Kidney epithelial cell (primary cell): ENCODE measurements around the gene EXO1. TPM values are rescaled to one million over a fixed set of nuclear protein-coding genes. Genes with fewer than 3 reads are reported as not detected.

ENCODE experiments used
- DNase-seq: peaks from one replicate; pipeline ENCODE4 v3.0.0-alpha.2; 2010; ENCODE audit warnings: low read depth
- H3K27me3 ChIP-seq: 2 replicates; pipeline ENCODE4 v1.6.0; 2011; ENCODE audit warnings: low read length; ENCODE audit not compliant: control insufficient read depth, insufficient read depth
- H3K36me3 ChIP-seq: 2 replicates; pipeline ENCODE4 v1.5.1; 2011; ENCODE audit warnings: low read length; ENCODE audit not compliant: control insufficient read depth, insufficient read depth
- H3K4me3 ChIP-seq: 2 replicates; pipeline ENCODE4 v1.5.1; 2011; ENCODE audit warnings: low read depth, mild to moderate bottlenecking, control low read depth, low read length
- CTCF ChIP-seq: IDR thresholded peaks from 2 replicates; pipeline ENCODE4 v1.5.1; 2011; ENCODE audit warnings: mild to moderate bottlenecking, moderate library complexity, low read length, control low read depth, inconsistent platforms; ENCODE audit not compliant: insufficient read depth, poor library complexity, severe bottlenecking
- total RNA-seq: library from RNA; depleted of rRNA; stranded (reverse); fragments of >200 nt; gene quantifications from 2 replicates; pipeline ENCODE4 v1.2.3, GENCODE V29; 2015

The EXO1 gene
- total RNA-seq, 1 donor from 2014 or later, result 4.4 TPM

- DNase-seq, result no peak
- H3K4me3 ChIP-seq, result no peak overlapping the region
- TF ChIP-seq CTCF, result no peak
- H3K36me3 ChIP-seq, result no peaks in the 10 kb centered on the region
- H3K27me3 ChIP-seq, result no peaks in the 10 kb centered on the region
Observed at GRCh38 chr1:241924080-241924808, 76.2 kb downstream of the EXO1 start.

- no peak for DNase-seq
- Histone ChIP-seq H3K4me3 (no peak overlapping the region), H3K27me3 (no peaks in the 10 kb centered on the region), H3K36me3 (no peaks in the 10 kb centered on the region)
- TF ChIP-seq CTCF, result no peak
Observed at GRCh38 chr1:241926141-241926540, 78.1 kb downstream of the EXO1 start.

GRCh38 chr1:241927321-241927720 is 79.3 kb downstream of the EXO1 start:
- no peak overlapping the region for H3K4me3 ChIP-seq
- no peaks in the 10 kb centered on the region for H3K27me3 ChIP-seq
- no peak for TF ChIP-seq CTCF
- no peak for DNase-seq
- H3K36me3 ChIP-seq, result no peaks in the 10 kb centered on the region

- H3K27me3 ChIP-seq, result no peaks in the 10 kb centered on the region
- H3K4me3 ChIP-seq, result no peak overlapping the region
- TF ChIP-seq CTCF, result no peak
- DNase-seq, result no peak
- H3K36me3 ChIP-seq, result no peaks in the 10 kb centered on the region
Observed at GRCh38 chr1:241932845-241933244, 84.8 kb downstream of the EXO1 start.

- Histone ChIP-seq H3K4me3 (no peak overlapping the region), H3K27me3 (no peaks in the 10 kb centered on the region), H3K36me3 (no peaks in the 10 kb centered on the region)
- no peak for TF ChIP-seq CTCF
- DNase-seq, result peak; percentile 31
Observed at GRCh38 chr1:241934201-241934848, 86.3 kb downstream of the EXO1 start.
